WTC11 (cell line): Measurements from ENCODE around the gene BMP5. TPM values are rescaled to one million over a fixed set of nuclear protein-coding genes. Genes with fewer than 3 reads are reported as not detected.

Source experiments
- ATAC-seq: fragments of 200-7000 bp; cut with Tn5 transposase; 2 replicates; pipeline ENCODE4 v1.10.0; 2021; ENCODE audit warnings: mild to moderate bottlenecking, moderate library complexity
- CTCF ChIA-PET: fragments of 300-600 bp; sonication (Branson Sonifier 250); formaldehyde crosslinking; loops from one replicate; lab custom pipeline; 2021; ENCODE audit warnings: antibody characterized with exemption; lab: Charles Lee
- POLR2A ChIA-PET: fragments of 350-600 bp; sonication (Branson Sonifier 250); formaldehyde crosslinking; loops from one replicate; lab custom pipeline; 2021; ENCODE audit warnings: antibody characterized with exemption; lab: Charles Lee
- DNase-seq: peaks from one replicate; pipeline ENCODE4 v3.0.0; 2021; ENCODE audit warnings: low spot score
- H3K27ac Mint-ChIP-seq: 2 replicates; pipeline ENCODE4 v1.8.0; 2021; ENCODE audit warnings: mixed read lengths
- H3K27me3 Mint-ChIP-seq: 2 replicates; pipeline ENCODE4 v1.8.0; 2021; ENCODE audit warnings: low read depth, mild to moderate bottlenecking, moderate library complexity, mixed read lengths
- H3K36me3 Mint-ChIP-seq: 2 replicates; pipeline ENCODE4 v1.8.0; 2021; ENCODE audit warnings: mixed read lengths
- H3K4me1 Mint-ChIP-seq: 2 replicates; pipeline ENCODE4 v1.8.0; 2022; ENCODE audit warnings: mixed read lengths
- H3K4me3 Mint-ChIP-seq: 2 replicates; pipeline ENCODE4 v1.8.0; 2021; ENCODE audit warnings: mild to moderate bottlenecking, moderate library complexity, mixed read lengths
- H3K9me3 Mint-ChIP-seq: 2 replicates; pipeline ENCODE4 v1.8.0; 2021; ENCODE audit warnings: mixed read lengths
- ATF3 ChIP-seq: sonication (generic); formaldehyde crosslinking; conservative IDR thresholded peaks from 2 replicates; pipeline ENCODE4 v1.8.1; 2022; ENCODE audit warnings: mild to moderate bottlenecking, missing genetic modification reagents
- CBFB ChIP-seq: sonication (generic); formaldehyde crosslinking; IDR thresholded peaks from 2 replicates; pipeline ENCODE4 v1.8.1; 2022; ENCODE audit warnings: mild to moderate bottlenecking, low read depth, missing genetic modification reagents
- E2F5 ChIP-seq: sonication (generic); formaldehyde crosslinking; IDR thresholded peaks from 2 replicates; pipeline ENCODE4 v1.8.1; 2022; ENCODE audit warnings: mild to moderate bottlenecking, moderate library complexity, missing genetic modification reagents
- ELF4 ChIP-seq: sonication (generic); formaldehyde crosslinking; IDR thresholded peaks from 2 replicates; pipeline ENCODE4 v1.8.1; 2022; ENCODE audit warnings: low read depth, mild to moderate bottlenecking, moderate library complexity, missing genetic modification reagents
- ETV6 ChIP-seq: sonication (generic); formaldehyde crosslinking; IDR thresholded peaks from 2 replicates; pipeline ENCODE4 v1.8.1; 2022; ENCODE audit warnings: mild to moderate bottlenecking, missing genetic modification reagents
- FOXP4 ChIP-seq: sonication (generic); formaldehyde crosslinking; IDR thresholded peaks from 2 replicates; pipeline ENCODE4 v1.8.0; 2022; ENCODE audit warnings: mild to moderate bottlenecking, missing genetic modification reagents
- GRHL2 ChIP-seq: fragments of 250-450 bp; sonication (Bioruptor Pico); IDR thresholded peaks from 2 replicates; pipeline ENCODE4 v1.8.0; 2022; ENCODE audit warnings: mild to moderate bottlenecking, moderate library complexity; ENCODE audit not compliant: insufficient replicate concordance, severe bottlenecking
- HMGXB4 ChIP-seq: sonication (generic); formaldehyde crosslinking; IDR thresholded peaks from 2 replicates; pipeline ENCODE4 v1.8.1; 2023; ENCODE audit warnings: mild to moderate bottlenecking, moderate library complexity, missing genetic modification reagents
- IRF2 ChIP-seq: sonication (generic); formaldehyde crosslinking; IDR thresholded peaks from 2 replicates; pipeline ENCODE4 v1.8.0; 2022; ENCODE audit warnings: low read depth, missing genetic modification reagents, borderline replicate concordance
- MAX ChIP-seq: sonication (generic); formaldehyde crosslinking; IDR thresholded peaks from 2 replicates; pipeline ENCODE4 v1.8.0; 2022; ENCODE audit warnings: mild to moderate bottlenecking, missing genetic modification reagents
- NR3C1 ChIP-seq: sonication (generic); formaldehyde crosslinking; conservative IDR thresholded peaks from 2 replicates; pipeline ENCODE4 v1.8.1; 2023; ENCODE audit warnings: low read depth, mild to moderate bottlenecking, missing genetic modification reagents
- PREB ChIP-seq: sonication (generic); formaldehyde crosslinking; IDR thresholded peaks from 2 replicates; pipeline ENCODE4 v1.8.1; 2022; ENCODE audit warnings: mild to moderate bottlenecking, missing genetic modification reagents, moderate library complexity, borderline replicate concordance
- SMAD4 ChIP-seq: sonication (generic); formaldehyde crosslinking; IDR thresholded peaks from 2 replicates; pipeline ENCODE4 v1.8.0; 2022; ENCODE audit warnings: mild to moderate bottlenecking, missing genetic modification reagents
- TP53 ChIP-seq: sonication (generic); formaldehyde crosslinking; IDR thresholded peaks from 2 replicates; pipeline ENCODE4 v1.8.1; 2023; ENCODE audit warnings: mild to moderate bottlenecking, missing genetic modification reagents
- ZBTB43 ChIP-seq: sonication (generic); formaldehyde crosslinking; IDR thresholded peaks from 2 replicates; pipeline ENCODE4 v1.8.1; 2023; ENCODE audit warnings: mild to moderate bottlenecking, missing genetic modification reagents
- ZNF121 ChIP-seq: sonication (generic); formaldehyde crosslinking; IDR thresholded peaks from 2 replicates; pipeline ENCODE4 v1.8.0; 2023; ENCODE audit warnings: missing genetic modification reagents
- ZNF512 ChIP-seq: sonication (generic); formaldehyde crosslinking; IDR thresholded peaks from 2 replicates; pipeline ENCODE4 v1.8.1; 2022; ENCODE audit warnings: missing genetic modification reagents, borderline replicate concordance
- total RNA-seq: library from RNA; stranded (reverse); gene quantifications from 3 replicates; pipeline ENCODE4 v1.2.3, GENCODE V29; 2021

Gene BMP5
- total RNA-seq, 1 experiment from 2014 or later, result not detected

GRCh38 chr6:55916188-55916587 is 40.8 kb upstream of the BMP5 start:
- ATAC-seq (no peak), DNase-seq (no peak)
- Mint-ChIP-seq H3K4me3 (no peak overlapping the region), H3K27me3 (no peaks in the 10 kb centered on the region)
- POLR2A ChIA-PET, result no interaction called here
- TF ChIP-seq ELF4 (CRISPR knock-in tag) (no peak), PREB (CRISPR knock-in tag) (no peak), CBFB (CRISPR knock-in tag) (no peak), SMAD4 (CRISPR knock-in tag) (no peak), HMGXB4 (CRISPR knock-in tag) (no peak), ETV6 (CRISPR knock-in tag) (no peak), NR3C1 (CRISPR knock-in tag) (no peak), MAX (CRISPR knock-in tag) (no peak), FOXP4 (CRISPR knock-in tag) (no peak), IRF2 (CRISPR knock-in tag) (no peak), ZNF121 (CRISPR knock-in tag) (no peak), TP53 (CRISPR knock-in tag) (no peak), E2F5 (CRISPR knock-in tag) (no peak), ZNF512 (CRISPR knock-in tag) (no peak), ZBTB43 (CRISPR knock-in tag) (no peak), ATF3 (CRISPR knock-in tag) (no peak), GRHL2 (CRISPR knock-in tag) (no peak)
- TF ChIP-seq, all 79 proteins: peak for 0
- Mint-ChIP-seq H3K36me3 (peaks cover 9% of the 10 kb centered on the region), H3K27ac (no peak overlapping the region), H3K4me1 (peaks cover 14% of the 10 kb centered on the region), H3K9me3 (peaks cover 10% of the 10 kb centered on the region)
- CTCF ChIA-PET, result no interaction called here
